ENCODE data around the gene MYO9B.
"Not testable (repeated sequence)": the region's sequence is repeated elsewhere in the genome, so short reads cannot be mapped to it uniquely, and the experiment has no call there.

The MYO9B gene

DNA sequence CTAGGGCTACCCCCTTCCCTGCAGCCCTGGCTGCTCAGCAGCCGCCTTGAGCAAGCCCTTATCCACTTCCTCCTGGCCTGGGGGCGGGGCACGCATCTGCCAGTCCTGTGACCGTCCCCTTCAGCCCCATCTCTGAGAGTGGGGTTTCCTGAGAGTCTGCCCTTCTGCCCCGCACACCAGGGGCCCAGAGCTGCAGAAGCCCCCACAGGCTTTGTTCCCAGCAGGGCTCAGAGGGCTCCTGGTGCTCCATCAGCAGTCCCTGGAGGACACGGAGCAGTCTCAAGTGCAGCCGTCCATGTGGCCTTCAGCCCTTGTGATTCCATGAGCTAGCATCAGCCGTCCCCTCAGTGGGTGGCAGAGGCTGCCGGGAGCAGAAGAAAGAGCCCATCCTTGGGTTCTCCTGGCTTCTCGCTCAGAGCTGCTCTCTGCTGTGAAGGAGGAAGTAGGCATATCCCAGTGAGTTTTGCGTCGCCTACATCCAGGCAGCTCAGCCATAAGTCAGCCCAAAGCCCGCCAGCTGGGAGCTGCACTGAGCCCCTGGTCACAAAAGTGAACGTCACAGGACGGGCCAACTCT lies 16.3 kb downstream of the MYO9B start:
- DNase-seq = no peak

DNA sequence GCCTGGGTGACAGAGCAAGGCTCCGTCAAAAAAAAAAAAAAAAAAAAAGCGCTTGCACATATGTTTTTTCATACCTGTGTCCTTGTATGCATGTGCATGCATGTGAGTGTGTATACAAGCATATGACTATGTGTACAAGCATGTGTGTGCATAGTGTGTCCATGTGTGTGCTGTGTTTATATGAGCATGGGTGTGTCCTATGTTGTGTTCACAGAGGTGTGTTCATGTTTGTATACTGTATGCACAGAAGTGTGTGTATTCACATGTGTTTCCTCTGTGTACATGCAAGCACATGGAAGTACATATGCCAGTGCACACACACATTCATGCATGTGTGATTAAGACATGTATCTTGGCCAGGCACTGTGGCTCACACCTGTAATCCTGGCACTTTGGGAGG lies 17.1 kb downstream of the MYO9B start:
- DNase-seq = no peak

DNA sequence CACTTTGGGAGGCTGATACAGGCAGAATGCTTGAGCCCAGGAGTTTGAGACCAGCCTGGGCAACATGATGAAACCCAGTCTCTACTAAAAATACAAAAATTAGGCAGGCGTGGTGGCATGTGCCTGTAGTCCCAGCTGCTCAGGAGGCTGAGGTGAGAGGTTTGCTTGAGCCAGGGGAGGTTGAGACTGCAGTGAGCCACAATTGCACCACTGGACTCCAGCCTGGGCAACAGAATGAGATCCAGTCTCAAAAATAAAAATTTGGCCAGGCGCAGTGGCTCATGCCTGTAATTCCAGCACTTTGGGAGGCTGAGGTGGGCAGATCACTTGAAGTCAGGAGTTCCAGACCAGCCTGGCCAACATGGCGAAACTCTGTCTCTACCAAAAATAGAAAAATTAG lies 19.1 kb downstream of the MYO9B start:
- DNase-seq = not testable (repeated sequence)

DNA sequence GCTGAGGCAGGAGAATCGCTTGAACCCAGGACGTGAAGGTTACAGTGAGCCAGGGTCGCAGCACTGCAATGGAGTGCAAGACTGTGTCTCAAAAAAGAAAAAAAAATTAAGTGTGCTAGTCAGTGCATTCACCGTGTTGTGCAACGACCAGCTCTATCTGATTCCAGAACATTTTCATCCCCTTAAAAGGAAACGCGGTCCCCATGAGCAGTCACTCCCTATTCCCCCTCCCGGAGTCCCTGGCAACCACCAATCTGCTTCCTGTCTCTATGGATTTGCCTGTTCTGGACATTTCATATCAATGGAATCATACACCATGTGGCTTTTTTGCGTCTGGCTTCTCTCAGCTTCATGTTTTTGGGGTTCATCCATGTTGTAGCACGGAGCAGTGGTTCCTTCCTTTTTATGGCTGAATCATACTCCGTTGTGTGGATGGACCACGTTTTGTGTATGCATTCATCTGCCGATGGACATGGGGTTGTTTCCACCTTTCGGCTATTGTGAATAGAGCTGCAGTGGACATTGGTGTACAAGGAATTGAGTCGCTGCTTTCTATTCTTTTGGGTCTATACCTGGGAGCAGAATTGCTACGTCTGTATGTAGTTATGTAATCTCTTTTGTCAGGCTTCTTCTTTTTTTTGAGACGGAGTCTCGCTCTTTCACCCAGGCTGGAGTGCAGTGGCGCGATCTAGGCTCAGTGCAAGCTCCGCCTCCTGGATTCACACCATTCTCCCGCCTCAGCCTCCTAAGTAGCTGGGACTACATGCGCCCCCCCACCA lies 19.8 kb downstream of the MYO9B start:
- DNase-seq = no peak

DNA sequence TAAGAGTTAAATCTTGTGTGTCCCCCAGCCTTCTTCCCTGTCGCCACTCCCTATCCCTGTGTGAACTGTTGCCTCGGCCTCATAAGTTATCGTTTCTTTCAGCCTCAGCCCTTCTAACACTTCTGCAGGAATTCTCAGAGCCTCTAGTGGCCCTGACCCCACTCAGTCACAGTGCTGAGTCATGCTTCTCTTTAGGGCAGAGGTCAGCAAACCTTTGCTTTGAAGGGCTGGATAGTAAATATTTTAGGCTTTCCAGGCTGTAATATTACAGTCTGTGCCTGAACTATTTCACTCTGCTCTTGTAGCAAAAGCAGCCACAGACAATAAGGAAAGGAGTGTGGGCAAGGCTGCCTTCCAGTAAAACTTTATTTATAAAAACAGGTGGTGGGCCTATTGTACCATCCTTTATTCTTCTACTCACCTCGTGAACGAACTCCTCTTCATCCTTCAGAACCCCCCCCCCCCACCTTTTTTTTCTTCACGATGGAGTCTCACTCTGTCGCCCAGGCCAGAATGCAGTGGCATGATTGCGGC lies 22.1 kb downstream of the MYO9B start:
- DNase-seq = no peak

DNA sequence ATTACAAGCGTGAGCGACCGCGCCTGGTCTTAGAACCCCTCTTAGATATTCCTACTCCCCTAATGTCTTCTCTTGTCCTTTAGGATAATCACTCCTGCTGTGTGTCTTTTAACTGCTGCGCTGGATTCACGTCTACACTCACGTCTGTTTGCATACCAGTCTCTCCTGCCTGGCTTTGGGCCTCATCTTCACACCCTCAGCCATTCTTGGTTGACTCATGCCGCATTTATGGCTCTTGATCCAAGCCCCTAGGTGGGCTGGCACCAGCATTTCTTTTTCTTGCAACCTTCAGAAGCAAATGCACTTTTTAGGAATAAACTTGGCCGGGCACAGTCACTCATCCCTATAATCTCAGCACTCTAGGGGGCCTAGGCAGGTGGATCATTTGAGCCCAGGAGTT lies 22.7 kb downstream of the MYO9B start:
- DNase-seq = no peak

DNA sequence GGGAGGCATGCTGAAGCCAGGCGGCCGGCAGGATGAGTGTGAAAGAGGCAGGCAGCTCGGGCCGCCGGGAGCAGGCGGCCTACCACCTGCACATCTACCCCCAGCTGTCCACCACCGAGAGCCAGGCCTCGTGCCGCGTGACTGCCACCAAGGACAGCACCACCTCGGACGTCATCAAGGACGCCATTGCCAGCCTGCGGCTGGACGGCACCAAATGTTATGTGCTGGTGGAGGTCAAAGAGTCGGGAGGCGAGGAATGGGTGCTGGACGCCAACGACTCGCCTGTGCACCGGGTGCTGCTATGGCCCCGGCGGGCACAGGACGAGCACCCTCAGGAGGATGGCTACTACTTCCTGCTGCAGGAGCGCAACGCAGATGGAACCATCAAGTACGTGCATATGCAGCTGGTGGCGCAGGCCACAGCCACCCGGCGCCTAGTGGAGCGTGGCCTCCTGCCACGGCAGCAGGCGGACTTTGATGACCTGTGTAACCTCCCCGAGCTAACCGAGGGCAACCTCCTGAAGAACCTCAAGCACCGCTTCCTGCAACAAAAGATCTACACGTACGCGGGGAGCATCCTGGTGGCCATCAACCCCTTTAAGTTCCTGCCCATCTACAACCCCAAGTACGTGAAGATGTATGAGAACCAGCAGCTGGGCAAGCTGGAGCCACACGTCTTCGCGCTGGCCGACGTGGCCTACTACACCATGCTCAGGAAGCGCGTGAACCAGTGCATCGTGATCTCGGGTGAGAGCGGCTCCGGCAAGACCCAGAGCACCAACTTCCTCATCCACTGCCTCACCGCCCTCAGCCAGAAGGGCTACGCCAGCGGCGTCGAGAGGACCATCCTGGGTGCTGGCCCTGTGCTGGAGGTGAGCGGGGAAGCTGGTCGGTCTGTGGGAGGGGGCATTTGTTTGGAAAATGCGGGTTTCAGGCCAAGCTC lies 26.4 kb downstream of the MYO9B start:
- DNase-seq = no peak

DNA sequence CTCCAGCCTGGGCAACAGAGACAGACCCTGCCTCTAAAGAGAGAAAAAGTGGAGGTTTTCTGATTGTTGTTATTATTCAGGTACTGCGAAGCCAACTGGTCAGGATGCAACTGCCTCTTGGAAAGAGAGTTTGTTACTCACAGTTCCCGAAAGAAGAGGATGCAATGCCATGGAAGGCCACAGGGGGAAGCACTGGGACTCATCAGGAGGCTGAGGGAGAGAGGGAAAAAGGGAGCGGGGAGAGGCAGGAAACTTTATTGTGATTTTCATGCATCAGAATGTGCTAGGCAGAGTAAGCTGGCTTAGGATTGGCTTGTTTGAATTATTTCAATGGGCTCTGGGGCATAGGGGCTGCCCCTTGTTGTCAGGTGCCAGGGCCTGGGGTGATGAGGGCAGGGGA lies 27.6 kb downstream of the MYO9B start:
- DNase-seq = no peak

DNA sequence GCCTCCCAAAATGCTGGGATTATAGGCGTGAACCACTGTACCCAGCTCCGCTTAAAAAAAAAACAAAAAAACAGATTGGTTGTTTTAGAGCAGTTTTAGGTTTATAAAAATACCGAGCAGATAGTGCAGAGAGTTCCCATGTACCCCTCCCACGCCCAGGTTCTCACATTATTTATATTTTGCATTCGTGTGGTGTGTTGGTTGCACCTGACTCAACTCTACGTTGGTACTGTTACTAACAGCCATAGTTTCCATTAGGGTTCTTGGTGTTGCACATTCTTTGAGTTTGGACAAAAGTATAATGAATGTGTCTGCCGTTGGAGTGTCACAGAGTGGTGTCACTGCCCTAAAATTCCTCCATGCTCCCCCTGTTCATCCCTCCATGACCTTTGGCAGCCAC lies 29.1 kb downstream of the MYO9B start:
- DNase-seq = no peak

DNA sequence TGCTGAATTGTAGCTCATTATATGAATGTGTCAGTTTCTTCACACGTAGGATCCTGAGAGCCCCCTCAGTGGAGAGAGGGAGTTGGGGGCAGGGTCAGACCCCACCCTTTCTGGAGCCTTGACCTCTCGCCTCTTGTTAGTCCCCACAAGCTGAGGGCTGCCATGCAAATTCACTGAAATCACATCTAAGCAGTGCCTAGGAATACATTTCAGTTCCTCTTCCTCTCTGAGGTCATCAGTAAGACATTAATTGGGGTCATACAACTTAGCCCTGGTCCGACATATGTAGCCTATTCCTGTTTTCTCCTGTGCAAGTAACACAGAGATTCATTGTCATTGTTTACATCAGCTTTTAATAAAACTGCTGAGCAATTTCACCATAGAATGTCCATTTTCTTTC lies 30.0 kb downstream of the MYO9B start:
- no peak for DNase-seq

DNA sequence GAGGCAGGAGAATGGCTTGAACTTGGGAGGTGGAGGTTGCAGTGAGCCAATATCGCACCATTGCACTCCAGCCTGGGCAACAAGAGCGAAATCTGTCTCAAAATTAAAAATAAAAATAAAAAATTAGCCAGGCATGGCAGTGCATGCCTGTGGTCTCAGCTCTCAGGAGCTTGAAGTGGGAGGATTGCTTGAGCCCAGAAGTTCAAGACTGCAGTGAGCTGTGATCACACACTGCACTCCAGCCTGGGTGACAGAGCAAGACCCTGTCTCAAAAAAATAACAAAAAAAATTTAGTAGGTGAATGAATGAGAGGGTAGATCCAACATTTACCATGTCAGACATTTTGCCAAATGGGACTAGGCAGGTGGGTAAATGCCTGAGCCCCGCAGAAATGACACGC lies 31.4 kb downstream of the MYO9B start:
- DNase-seq = not testable (repeated sequence)

DNA sequence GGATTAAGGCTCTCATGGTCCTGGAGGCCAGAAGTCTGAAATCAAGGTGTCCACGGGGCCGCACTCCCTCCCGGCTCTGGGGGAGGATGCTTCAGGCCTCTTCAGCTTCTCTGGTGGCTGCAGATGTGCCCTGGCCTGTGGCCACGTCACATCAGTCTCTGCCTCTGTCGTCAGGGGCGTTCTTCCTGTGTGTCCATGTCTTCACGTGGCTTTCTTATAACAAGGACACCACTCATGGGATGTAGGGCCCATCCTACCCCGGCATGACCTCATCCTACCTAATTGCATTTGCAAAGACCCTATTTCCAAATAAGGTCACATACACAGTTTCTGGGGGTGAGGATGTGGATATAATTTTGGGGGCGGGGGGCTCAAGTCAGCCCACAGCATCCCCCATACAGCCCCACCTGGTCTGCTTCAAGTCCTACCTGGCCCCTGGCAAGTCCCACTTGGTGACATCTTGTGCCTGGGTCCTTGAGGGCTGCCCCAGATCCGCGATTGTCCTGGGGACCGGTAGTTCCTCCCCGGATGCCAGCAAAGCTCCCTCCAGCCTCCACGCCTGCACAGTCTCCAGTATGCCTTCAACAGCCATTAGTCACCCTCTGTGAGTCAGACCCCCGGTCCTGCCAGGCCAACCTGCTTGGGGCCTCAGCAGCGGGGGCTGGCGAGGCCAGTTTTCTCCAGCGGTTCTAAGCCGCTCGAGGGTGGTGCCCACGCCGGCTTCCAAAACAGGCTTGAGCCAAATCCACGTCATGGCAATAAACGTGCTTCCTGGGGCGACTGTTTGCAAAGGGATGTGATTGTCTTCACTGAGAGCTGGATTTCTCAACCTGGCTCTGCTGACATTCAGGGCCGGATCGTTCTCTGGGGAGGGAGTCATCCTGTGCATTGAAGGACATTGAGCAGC lies 32.2 kb downstream of the MYO9B start:
- peak; percentile 97 for DNase-seq

DNA sequence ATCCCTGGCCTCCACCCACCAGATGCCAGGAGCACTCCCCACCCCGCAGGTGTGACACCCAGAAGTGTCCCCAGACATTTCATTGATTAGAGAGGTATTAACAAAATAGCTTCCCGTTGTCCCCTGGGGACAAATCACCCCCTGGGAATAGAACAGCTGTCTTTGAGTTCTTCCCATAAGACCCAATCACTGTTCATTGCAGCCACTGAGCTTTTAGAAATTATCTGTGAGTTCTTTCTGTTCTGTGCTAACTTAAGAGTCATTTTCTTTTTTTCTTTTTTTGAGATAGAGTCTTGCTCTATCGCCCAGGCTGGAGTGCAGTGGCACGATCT lies 32.8 kb downstream of the MYO9B start:
- DNase-seq = no peak

DNA sequence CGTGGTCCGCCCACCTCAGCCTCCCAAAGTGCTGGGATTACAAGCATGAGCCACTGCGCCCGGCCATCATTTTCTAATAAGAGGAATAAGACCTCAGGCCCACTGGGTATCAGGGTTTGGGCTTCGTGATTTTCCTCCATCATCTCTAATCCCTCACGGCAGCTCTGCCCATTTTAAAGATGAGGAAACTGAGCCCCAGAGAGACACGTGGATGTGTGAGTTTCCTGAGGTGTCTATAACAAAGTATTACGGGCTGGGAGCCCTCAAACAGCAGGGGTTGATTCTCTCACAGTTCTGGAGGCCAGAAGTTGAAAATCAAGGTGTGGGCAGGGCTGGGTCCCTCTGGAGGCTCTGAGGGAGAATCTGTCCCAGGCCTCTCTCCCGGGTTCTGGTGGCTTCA lies 33.7 kb downstream of the MYO9B start:
- no peak for DNase-seq

DNA sequence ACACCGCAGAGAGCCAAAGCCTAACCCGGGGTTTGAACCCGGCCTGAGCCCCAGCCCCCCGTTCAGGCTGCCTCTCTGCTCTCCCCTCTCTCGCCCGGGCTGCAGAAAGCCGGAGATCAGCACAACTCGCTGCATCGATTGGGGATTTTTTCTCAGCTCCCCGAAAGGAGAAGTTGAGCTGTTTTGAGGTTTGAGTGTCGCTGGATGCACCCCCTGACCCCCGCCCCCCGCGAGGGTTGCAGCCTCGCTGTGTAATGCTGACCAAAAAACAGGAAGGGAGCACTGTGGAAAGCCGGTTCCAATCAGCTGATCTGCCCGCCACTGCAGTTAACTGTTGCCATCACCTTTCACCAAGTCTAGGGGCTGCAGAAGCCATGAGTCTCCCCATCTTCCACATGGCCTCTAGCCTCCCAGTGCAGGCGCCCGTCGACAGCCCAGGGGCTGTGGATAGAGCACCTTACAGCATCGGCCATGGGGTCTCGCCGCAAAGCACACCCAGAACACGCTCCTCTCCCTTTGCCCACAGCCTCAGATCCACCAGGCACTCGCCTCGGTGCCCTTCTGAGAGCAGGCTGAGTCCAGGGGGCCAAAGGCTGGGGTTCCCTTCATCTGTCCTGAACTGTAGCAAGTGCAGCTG lies 34.5 kb downstream of the MYO9B start:
- DNase-seq = no peak

DNA sequence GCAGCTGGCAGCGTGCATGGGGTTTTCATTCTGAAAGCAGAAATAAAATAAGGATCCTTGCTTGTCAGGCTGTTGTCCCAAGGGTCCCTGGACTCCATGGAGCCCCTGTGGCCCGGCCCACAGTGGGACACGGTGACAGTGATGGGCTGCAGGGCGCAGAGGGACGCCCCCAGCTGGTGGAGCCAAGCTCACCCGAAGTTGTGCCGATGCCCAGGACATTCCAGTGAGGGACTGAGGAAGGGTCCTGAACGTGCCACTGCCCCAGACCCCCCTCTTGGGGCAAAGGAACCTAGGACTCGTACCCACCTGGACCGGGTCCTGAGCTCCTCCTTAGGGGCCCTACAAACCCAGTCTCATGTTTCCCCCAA lies 35.0 kb downstream of the MYO9B start:
- DNase-seq = no peak

DNA sequence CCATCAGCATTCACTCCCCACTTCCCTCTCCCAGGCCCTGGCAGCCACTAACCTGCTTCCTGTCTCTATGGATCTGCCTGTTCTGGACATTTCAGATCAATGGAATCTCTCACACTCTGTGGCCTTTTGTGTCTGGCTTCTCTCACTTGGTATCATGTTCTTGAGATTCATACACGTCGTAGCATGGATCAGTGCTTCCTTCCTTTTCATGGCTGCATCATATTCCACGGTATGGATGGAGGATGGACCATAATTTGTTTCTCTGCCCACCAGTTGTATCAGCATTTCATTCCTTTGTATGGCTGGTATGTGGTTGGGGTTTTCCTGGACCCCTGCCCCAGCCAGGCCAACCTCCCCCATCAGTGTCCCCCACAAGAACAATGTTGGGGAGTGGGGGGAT lies 36.2 kb downstream of the MYO9B start:
- no peak for DNase-seq

DNA sequence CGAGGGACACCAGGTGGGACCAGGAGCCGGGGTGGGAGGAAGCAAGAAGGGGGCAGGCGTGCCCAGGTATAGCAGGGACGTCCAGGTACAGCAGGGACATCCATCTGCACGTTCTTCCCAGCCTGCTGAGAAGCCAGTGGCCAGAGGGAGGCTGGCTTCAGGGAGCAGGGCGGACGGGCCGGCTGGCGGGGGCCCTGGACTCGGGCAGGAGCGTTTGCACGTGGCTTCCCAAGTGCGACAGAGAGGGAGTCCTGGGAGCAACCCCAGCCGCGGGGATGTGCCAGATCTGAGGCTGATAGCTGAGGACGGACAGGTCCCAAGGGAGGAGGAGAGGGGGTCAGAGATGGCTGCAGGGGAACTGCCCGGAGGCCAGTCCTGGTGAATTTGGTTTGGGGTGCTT lies 36.7 kb downstream of the MYO9B start:
- DNase-seq = no peak

DNA sequence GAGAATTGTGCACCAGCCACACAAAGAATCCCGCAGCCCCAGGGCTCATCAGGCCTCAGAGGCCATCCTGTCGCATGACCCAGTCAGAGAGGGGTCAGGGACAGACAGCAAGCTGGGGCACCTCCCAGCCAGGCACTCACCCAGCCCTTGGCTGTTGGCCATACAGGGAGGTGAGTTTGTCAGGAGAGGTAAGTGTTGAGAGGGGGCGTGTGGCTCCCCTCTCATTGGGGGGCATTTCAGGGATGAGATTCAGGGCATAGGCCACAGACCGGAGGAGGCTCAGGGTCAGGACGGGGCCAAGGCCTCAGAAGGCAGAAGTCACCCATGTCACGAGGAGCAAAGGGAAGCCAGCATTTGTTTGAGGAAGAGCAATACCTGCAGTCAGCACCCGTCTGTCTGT lies 37.1 kb downstream of the MYO9B start:
- DNase-seq = no peak

DNA sequence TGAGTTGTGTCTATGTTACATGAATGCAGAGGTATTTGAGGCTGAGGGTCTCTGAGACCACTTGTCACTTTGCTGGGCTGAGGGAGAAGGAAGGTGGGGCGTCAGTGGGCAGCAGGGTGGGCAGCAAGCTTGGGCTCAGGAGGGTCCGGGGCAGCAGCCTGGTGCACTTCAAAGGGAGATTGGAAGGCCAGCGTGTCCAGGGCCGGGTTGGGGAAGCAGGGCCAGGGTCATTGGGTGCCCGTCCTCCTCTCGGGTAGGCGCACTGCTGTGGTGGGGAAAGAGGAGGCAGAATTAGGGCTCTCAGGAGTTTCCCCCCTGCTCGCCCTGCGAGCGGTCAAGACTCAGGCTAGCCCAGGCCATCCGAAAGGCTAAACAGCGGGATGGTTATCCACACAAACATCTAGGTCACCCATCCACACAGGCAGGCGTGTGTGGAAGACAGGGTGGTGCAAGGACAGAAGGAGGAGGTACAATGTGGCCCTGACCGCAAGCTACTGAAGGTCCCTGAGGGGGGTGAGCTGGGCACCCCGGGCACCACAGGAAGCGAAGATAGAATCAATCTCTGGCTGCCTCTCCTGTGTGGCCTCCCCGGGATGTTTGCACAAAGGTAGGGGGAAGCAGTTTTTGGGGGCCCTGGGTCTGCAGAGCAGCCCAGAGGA lies 37.7 kb downstream of the MYO9B start:
- DNase-seq = no peak

DNA sequence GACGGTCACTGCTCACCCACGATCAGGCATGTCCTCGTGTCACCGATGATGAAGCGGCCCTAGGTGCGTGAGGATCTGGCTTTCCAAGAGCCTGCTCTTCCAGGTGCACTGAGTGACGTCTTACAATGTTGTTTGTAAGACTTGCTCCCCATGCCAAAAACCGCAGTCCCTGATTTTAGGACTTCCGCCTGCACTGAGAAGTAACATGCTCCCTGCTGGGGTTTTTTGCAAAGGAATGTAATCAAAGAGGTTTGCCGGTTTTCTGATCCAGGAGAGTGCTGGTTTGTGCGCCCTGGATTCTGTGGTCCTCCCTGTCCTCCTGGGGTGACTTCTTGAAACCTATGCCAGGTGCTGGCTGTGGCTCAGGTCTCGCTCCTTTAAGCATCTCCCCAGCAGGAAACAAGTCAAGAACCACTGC lies 38.8 kb downstream of the MYO9B start:
- no peak for DNase-seq
